ENCODE results near the gene HNRNPU.

Gene HNRNPU

GRCh38 chr1:244835276-244836134 is 28.8 kb downstream of the HNRNPU start, which contains the start of gene COX20 (continued):
- no peak for TF ChIP-seq PRDM2 (tag by site-specific recombination; IDR thresholded peaks at IDR 0.05; ENCODE audit: borderline replicate concordance)
- 0 out of 2 replicates have a peak, but pooled peaks have one; percentile 23 for TF ChIP-seq ZNF518A (tag by site-specific recombination; conservative IDR thresholded peaks at IDR 0.05; ENCODE audit: low read depth)
- TF ChIP-seq PRDM4 (tag by site-specific recombination; IDR thresholded peaks at IDR 0.05), result peak; percentile 95
- no peak for TF ChIP-seq ZNF26 (tag by site-specific recombination; IDR thresholded peaks at IDR 0.05)
- no peak for TF ChIP-seq SCRT1 (tag by site-specific recombination; IDR thresholded peaks at IDR 0.05; ENCODE audit: borderline replicate concordance)
- 0 out of 2 replicates have a peak, but pooled peaks have one; percentile 6 for TF ChIP-seq ZNF664 (tag by site-specific recombination; IDR thresholded peaks at IDR 0.05)
- TF ChIP-seq ZNF660 (tag by site-specific recombination; IDR thresholded peaks at IDR 0.05), result peak; percentile 62
- peak; percentile 54 for TF ChIP-seq ZNF24 (tag by site-specific recombination; IDR thresholded peaks at IDR 0.05)
- peak; percentile 99 for TF ChIP-seq PATZ1 (tag by site-specific recombination; IDR thresholded peaks at IDR 0.05)
- TF ChIP-seq ZNF114 (tag by site-specific recombination; IDR thresholded peaks at IDR 0.05), result no peak
- TF ChIP-seq ZNF266 (tag by site-specific recombination; IDR thresholded peaks at IDR 0.05; ENCODE audit: low read depth), result no peak
- no peak; the same call in 1 of the 2 replicates for TF ChIP-seq ZNF623 (tag by site-specific recombination; IDR thresholded peaks at IDR 0.05)
- no peak for TF ChIP-seq ZNF155 (tag by site-specific recombination; IDR thresholded peaks at IDR 0.05)
- TF ChIP-seq ZNF645 (tag by site-specific recombination; IDR thresholded peaks at IDR 0.05), result no peak; the same call in 1 of the 2 replicates
- peak; percentile 54; the same call in 1 of the 2 replicates for TF ChIP-seq ZNF629 (tag by site-specific recombination; IDR thresholded peaks at IDR 0.05)
- TF ChIP-seq ZNF530 (tag by site-specific recombination; IDR thresholded peaks at IDR 0.05; ENCODE audit: low read depth), result no peak
- TF ChIP-seq ZBTB7A (tag by site-specific recombination; IDR thresholded peaks at IDR 0.05; ENCODE audit: low read depth), result 0 out of 2 replicates have a peak, but pooled peaks have one; percentile 84
- no peak for TF ChIP-seq ZBTB21 (tag by site-specific recombination; IDR thresholded peaks at IDR 0.05)
- peak; percentile 56; the same call in 1 of the 2 replicates for TF ChIP-seq ZNF76 (tag by site-specific recombination; IDR thresholded peaks at IDR 0.05; ENCODE audit: borderline replicate concordance, low read depth)
